ENCODE measurements around the gene SSR4.
"Not testable (repeated sequence)": the region's sequence is repeated elsewhere in the genome, so short reads cannot be mapped to it uniquely, and the experiment has no call there.

Gene SSR4

DNA sequence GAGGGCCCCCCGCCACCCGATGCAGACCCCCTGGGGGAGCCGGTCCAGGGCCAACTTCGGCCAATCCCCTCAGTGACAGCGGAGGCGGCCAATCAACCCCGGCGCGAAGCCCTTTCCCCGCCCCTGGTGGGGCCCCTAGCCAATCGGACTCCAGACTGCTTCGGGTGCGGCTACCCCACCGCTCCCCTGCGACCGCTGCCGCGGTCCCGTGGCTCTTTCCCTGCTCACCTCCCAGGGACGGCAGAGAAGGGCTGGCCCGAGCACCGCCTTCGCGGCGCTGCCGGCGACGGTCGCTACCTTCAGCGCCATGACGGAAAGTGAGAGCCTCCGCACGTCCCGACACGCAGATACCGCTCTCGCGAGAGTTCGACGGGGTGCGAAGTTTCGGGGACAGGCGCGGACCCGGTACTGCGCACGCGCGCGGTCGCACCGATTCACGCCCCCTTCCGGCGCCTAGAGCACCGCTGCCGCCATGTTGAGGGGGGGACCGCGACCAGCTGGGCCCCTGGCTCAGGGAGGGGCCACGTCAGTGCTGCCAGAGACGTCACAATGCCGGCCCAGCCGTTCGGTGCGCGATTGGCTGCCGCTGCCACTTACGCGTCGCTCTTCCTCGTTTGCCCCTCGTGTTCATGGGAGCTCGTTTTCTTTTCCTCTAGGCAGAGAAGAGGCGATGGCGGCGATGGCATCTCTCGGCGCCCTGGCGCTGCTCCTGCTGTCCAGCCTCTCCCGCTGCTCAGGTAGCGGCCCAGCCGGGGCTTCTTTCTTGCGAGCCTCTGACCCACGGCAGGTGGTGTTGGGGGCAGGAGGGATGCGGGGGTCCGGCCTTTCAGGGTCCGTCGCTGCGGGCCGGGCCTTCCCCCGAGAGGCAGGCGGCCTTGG is at the start of gene SSR4, which contains the start of gene IDH3G:
Gene SSR4 (plus strand): TSS at position 651 of the 879 bp plus-strand sequence. CDS start 20 bp downstream, at position 671.
Gene IDH3G (minus strand): TSS at position 358 of the 879 bp plus-strand sequence. CDS start 49 bp downstream, at position 309.
- TF ChIP-seq, protein P1, sequence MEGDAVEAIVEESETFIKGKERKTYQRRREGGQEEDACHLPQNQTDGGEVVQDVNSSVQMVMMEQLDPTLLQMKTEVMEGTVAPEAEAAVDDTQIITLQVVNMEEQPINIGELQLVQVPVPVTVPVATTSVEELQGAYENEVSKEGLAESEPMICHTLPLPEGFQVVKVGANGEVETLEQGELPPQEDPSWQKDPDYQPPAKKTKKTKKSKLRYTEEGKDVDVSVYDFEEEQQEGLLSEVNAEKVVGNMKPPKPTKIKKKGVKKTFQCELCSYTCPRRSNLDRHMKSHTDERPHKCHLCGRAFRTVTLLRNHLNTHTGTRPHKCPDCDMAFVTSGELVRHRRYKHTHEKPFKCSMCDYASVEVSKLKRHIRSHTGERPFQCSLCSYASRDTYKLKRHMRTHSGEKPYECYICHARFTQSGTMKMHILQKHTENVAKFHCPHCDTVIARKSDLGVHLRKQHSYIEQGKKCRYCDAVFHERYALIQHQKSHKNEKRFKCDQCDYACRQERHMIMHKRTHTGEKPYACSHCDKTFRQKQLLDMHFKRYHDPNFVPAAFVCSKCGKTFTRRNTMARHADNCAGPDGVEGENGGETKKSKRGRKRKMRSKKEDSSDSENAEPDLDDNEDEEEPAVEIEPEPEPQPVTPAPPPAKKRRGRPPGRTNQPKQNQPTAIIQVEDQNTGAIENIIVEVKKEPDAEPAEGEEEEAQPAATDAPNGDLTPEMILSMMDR (IDR thresholded peaks at IDR 0.05; ENCODE audit: insufficient read depth, missing control alignments): peak; percentile 4
- peak; percentile 96 for DNase-seq (ENCODE audit: insufficient read length, low spot score)
- peak; percentile 38 for FAIRE-seq

GRCh38 chrX:153745067-153745433 is 49.4 kb upstream of the SSR4 start:
- not testable (repeated sequence) for FAIRE-seq; DNase-seq (ENCODE audit: insufficient read length, low spot score)

- DNase-seq (ENCODE audit: insufficient read length, low spot score) (no peak), FAIRE-seq (no peak)
- TF ChIP-seq, protein P1 (IDR thresholded peaks at IDR 0.05; ENCODE audit: insufficient read depth, missing control alignments): no peak
These were observed 48.1 kb upstream of the SSR4 start for GRCh38 chrX:153746359-153746758.

DNA sequence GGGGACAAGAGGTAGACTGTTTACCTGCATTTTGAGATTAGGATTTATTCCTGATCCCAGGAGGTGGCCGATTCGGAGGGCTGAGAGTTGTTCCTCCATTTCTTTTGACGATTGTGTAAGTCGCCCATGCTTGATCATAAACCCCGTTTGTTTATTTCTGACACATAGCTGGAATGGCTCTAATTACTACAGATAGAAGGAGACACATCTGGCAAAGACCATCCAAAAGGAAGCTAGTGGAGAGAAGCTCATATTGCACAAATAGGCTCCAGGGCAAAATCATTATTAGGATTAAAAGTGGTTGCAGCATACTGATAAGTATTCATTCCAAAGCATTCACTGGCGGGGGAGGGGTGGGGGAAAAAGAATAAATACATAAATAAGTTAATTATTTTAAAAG is 47.5 kb upstream of the SSR4 start:
- not testable (repeated sequence) for DNase-seq (ENCODE audit: insufficient read length, low spot score); FAIRE-seq

- FAIRE-seq; DNase-seq (ENCODE audit: insufficient read length, low spot score): not testable (repeated sequence)
These were observed 45.5 kb upstream of the SSR4 start for GRCh38 chrX:153749017-153749416.

GRCh38 chrX:153750127-153750774 is 44.2 kb upstream of the SSR4 start:
- DNase-seq (ENCODE audit: insufficient read length, low spot score) (no peak), FAIRE-seq (no peak)
- TF ChIP-seq, protein P1 (IDR thresholded peaks at IDR 0.05; ENCODE audit: insufficient read depth, missing control alignments): no peak

DNA sequence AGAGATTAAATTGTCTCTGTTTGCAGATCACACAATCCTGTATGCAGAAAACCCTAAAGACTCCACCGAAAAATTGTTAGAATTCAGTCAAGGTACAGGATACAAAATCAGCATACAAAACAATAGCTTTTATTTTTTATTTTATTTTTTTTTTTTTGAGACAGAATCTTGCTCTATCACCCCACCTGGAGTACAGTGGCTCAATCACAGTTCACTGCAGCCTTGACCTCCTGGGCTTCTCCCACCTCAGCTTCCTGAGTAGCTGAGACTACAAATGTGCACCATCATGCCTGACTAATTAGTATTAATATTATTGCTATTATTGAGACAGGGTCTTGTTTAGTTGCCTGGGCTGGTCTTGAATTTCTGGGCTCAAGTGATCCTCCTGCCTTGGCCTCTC is 39.3 kb upstream of the SSR4 start:
- TF ChIP-seq, protein P1 (IDR thresholded peaks at IDR 0.05; ENCODE audit: insufficient read depth, missing control alignments): no peak
- no peak for FAIRE-seq

DNA sequence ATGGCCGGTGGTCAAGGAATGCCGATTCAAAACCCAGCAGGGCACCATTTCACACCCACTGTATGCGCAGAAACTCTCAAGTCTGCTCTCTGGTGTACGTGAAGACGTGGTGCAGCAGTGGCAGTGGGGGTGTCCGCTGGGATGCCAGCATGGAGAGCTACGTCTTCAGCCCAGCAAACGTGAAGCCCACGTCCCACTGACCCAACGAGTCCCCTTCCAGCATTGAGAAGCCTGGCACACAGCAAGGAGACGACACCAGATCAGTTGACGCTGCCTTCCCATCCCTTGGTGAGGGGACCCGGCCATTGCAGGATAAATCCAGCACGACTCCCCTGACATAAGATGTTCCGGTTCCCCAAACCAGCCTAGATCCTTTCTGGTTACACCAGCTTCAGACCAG is 32.6 kb upstream of the SSR4 start:
- DNase-seq (ENCODE audit: insufficient read length, low spot score) (no peak), FAIRE-seq (no peak)
- TF ChIP-seq, protein P1 (IDR thresholded peaks at IDR 0.05; ENCODE audit: insufficient read depth, missing control alignments): no peak

More for the DNA sequence above, 39.3 kb upstream of the SSR4 start:
- no peak for DNase-seq (ENCODE audit: insufficient read length, low spot score)
